Hindlimb muscle (tissue), 1 donor: Measurements from ENCODE around the gene MTHFD1. TPM values are rescaled to one million over a fixed set of nuclear protein-coding genes. Genes with fewer than 3 reads are reported as not detected.
"Not testable (repeated sequence)": the region's sequence is repeated elsewhere in the genome, so short reads cannot be mapped to it uniquely, and the experiment has no call there.

ENCODE experiments used
- DNase-seq: peaks from one replicate; pipeline ENCODE4 v3.0.0-alpha.2; 2013
- polyA plus RNA-seq: library from polyadenylated mRNA; unstranded; fragments of 120-200 nt; gene quantifications from one replicate; pipeline ENCODE4 v1.2.1, GENCODE V29; 2013; ENCODE audit not compliant: insufficient read length

MTHFD1 gene
- polyA plus RNA-seq = 45.7 TPM

- DNase-seq = peak; percentile 99
These were observed at the start of gene MTHFD1 for GRCh38 chr14:64387782-64388532. TSS of gene MTHFD1 (plus strand) at chr14:64388353. CDS start at chr14:64388428, 75 bp downstream.

GRCh38 chr14:64338616-64339316 is 49.4 kb upstream of the MTHFD1 start:
- DNase-seq = peak; percentile 94

GRCh38 chr14:64340560-64341196 is 47.5 kb upstream of the MTHFD1 start:
- DNase-seq = no peak

GRCh38 chr14:64347748-64348147 is 40.4 kb upstream of the MTHFD1 start:
- DNase-seq = no peak

GRCh38 chr14:64349741-64350490 is 38.2 kb upstream of the MTHFD1 start:
- DNase-seq = no peak

- no peak for DNase-seq
These were observed 24.8 kb upstream of the MTHFD1 start for GRCh38 chr14:64363265-64363846.

GRCh38 chr14:64364907-64365306 is 23.2 kb upstream of the MTHFD1 start:
- no peak for DNase-seq

- DNase-seq = not testable (repeated sequence)
These were observed 22.7 kb upstream of the MTHFD1 start for GRCh38 chr14:64365358-64365889.

- DNase-seq = no peak
These were observed 19.0 kb upstream of the MTHFD1 start for GRCh38 chr14:64369201-64369600.

- peak; percentile 26 for DNase-seq
These were observed 846 bp upstream of the MTHFD1 start for GRCh38 chr14:64387232-64387781.

- DNase-seq = peak; percentile 11
These were observed 556 bp downstream of the MTHFD1 start for GRCh38 chr14:64388533-64389285.

GRCh38 chr14:64391113-64391725 is 3.1 kb downstream of the MTHFD1 start:
- no peak for DNase-seq

- no peak for DNase-seq
These were observed 3.8 kb downstream of the MTHFD1 start for GRCh38 chr14:64391986-64392385.

- not testable (repeated sequence) for DNase-seq
These were observed 5.1 kb downstream of the MTHFD1 start for GRCh38 chr14:64393189-64393726.

GRCh38 chr14:64394423-64394822 is 6.3 kb downstream of the MTHFD1 start:
- no peak for DNase-seq

GRCh38 chr14:64394977-64395633 is 7.0 kb downstream of the MTHFD1 start:
- no peak for DNase-seq

- no peak for DNase-seq
These were observed 12.8 kb downstream of the MTHFD1 start for GRCh38 chr14:64400829-64401459.

- no peak for DNase-seq
These were observed 13.8 kb downstream of the MTHFD1 start for GRCh38 chr14:64401949-64402348.

GRCh38 chr14:64405295-64405694 is 17.1 kb downstream of the MTHFD1 start:
- no peak for DNase-seq
